WTC11 (cell line): Measurements from ENCODE around the gene AQP2.

ENCODE experiments used
- CBFB ChIP-seq: sonication (generic); formaldehyde crosslinking; IDR thresholded peaks from 2 replicates; pipeline ENCODE4 v1.8.1; 2022; ENCODE audit warnings: mild to moderate bottlenecking, low read depth, missing genetic modification reagents
- GABPB1 ChIP-seq: sonication (generic); formaldehyde crosslinking; IDR thresholded peaks from 2 replicates; pipeline ENCODE4 v1.8.1; 2023; ENCODE audit warnings: mild to moderate bottlenecking, missing genetic modification reagents
- NR1H2 ChIP-seq: sonication (generic); formaldehyde crosslinking; IDR thresholded peaks from 2 replicates; pipeline ENCODE4 v1.9.0; 2021; ENCODE audit warnings: mild to moderate bottlenecking, moderate library complexity, missing genetic modification reagents
- NR2C2 ChIP-seq: sonication (generic); formaldehyde crosslinking; IDR thresholded peaks from 2 replicates; pipeline ENCODE4 v1.8.0; 2022; ENCODE audit warnings: mild to moderate bottlenecking, missing genetic modification reagents
- RORB ChIP-seq: fragments of 250-450 bp; sonication (Bioruptor Pico); IDR thresholded peaks from 2 replicates; pipeline ENCODE4 v1.9.0; 2021; ENCODE audit warnings: mild to moderate bottlenecking
- TCF7 ChIP-seq: sonication (generic); formaldehyde crosslinking; IDR thresholded peaks from 2 replicates; pipeline ENCODE4 v1.8.0; 2022; ENCODE audit warnings: mild to moderate bottlenecking, low read depth, missing genetic modification reagents, moderate library complexity
- ZNF138 ChIP-seq: sonication (generic); formaldehyde crosslinking; conservative IDR thresholded peaks from 2 replicates; pipeline ENCODE4 v1.8.1; 2022; ENCODE audit warnings: mild to moderate bottlenecking, moderate library complexity, missing genetic modification reagents
- ZNF232 ChIP-seq: sonication (generic); formaldehyde crosslinking; IDR thresholded peaks from 2 replicates; pipeline ENCODE4 v1.8.0; 2022; ENCODE audit warnings: mild to moderate bottlenecking, missing genetic modification reagents
- TF ChIP-seq, protein P1 (sequence below): sonication (generic); formaldehyde crosslinking; IDR thresholded peaks from 2 replicates; pipeline ENCODE4 v1.8.0; 2022; ENCODE audit warnings: mild to moderate bottlenecking, missing genetic modification reagents
- TF ChIP-seq, protein P2 (sequence below): fragments of 200-600 bp; IDR thresholded peaks from 2 replicates; pipeline ENCODE4 v1.8.0; 2022; ENCODE audit warnings: antibody characterized with exemption
- TF ChIP-seq, protein P3 (sequence below): sonication (generic); formaldehyde crosslinking; IDR thresholded peaks from 2 replicates; pipeline ENCODE4 v1.8.1; 2023; ENCODE audit warnings: mild to moderate bottlenecking, moderate library complexity, missing genetic modification reagents
- TF ChIP-seq, protein P4 (sequence below): sonication (generic); formaldehyde crosslinking; IDR thresholded peaks from 2 replicates; pipeline ENCODE4 v1.8.1; 2022; ENCODE audit warnings: missing genetic modification reagents, borderline replicate concordance

DNA sequence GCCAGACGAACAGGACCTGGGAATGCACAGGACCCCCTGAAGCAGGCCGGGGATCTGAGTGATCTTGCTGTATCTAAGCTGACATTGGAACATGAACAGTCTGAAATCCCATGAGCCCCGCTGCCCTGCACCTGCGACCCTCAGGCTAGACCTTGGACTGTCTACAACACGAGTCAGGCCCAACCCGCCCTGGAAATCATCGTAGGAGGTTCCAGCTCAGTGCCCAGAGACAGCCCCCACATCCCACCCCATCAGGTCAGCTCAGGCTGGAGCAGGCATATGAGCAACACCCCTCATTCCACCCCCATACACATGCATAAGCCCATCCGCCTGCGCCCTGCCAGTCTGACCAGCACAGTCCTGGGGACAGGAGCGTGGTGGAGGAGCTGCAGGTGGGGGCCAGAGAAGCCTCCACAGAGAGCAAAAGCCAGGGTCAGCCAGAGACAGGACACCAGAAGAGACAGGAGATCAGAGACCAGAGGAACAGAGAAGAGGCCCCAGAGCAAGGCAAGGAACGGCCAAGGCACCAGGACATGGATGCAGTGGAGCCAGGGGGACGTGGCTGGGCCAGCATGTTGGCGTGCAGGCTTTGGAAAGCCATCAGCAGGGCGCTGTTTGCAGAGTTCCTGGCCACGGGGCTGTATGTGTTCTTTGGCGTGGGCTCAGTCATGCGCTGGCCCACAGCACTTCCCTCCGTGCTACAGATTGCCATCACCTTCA is 22.3 kb downstream of the AQP2 start, which contains the start of gene AQP6:
- TF ChIP-seq GABPB1 (CRISPR knock-in tag) (no peak), NR1H2 (no peak), ZNF138 (CRISPR knock-in tag) (no peak), NR2C2 (no peak), CBFB (CRISPR knock-in tag) (no peak), TCF7 (CRISPR knock-in tag) (no peak), RORB (no peak), ZNF232 (no peak)
- TF ChIP-seq, protein P1, sequence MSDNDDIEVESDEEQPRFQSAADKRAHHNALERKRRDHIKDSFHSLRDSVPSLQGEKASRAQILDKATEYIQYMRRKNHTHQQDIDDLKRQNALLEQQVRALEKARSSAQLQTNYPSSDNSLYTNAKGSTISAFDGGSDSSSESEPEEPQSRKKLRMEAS: no peak
- TF ChIP-seq, protein P2, sequence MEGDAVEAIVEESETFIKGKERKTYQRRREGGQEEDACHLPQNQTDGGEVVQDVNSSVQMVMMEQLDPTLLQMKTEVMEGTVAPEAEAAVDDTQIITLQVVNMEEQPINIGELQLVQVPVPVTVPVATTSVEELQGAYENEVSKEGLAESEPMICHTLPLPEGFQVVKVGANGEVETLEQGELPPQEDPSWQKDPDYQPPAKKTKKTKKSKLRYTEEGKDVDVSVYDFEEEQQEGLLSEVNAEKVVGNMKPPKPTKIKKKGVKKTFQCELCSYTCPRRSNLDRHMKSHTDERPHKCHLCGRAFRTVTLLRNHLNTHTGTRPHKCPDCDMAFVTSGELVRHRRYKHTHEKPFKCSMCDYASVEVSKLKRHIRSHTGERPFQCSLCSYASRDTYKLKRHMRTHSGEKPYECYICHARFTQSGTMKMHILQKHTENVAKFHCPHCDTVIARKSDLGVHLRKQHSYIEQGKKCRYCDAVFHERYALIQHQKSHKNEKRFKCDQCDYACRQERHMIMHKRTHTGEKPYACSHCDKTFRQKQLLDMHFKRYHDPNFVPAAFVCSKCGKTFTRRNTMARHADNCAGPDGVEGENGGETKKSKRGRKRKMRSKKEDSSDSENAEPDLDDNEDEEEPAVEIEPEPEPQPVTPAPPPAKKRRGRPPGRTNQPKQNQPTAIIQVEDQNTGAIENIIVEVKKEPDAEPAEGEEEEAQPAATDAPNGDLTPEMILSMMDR: no peak
- TF ChIP-seq, protein P3, sequence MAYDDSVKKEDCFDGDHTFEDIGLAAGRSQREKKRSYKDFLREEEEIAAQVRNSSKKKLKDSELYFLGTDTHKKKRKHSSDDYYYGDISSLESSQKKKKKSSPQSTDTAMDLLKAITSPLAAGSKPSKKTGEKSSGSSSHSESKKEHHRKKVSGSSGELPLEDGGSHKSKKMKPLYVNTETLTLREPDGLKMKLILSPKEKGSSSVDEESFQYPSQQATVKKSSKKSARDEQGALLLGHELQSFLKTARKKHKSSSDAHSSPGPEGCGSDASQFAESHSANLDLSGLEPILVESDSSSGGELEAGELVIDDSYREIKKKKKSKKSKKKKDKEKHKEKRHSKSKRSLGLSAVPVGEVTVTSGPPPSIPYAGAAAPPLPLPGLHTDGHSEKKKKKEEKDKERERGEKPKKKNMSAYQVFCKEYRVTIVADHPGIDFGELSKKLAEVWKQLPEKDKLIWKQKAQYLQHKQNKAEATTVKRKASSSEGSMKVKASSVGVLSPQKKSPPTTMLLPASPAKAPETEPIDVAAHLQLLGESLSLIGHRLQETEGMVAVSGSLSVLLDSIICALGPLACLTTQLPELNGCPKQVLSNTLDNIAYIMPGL (CRISPR knock-in tag): no peak
- TF ChIP-seq, protein P4, sequence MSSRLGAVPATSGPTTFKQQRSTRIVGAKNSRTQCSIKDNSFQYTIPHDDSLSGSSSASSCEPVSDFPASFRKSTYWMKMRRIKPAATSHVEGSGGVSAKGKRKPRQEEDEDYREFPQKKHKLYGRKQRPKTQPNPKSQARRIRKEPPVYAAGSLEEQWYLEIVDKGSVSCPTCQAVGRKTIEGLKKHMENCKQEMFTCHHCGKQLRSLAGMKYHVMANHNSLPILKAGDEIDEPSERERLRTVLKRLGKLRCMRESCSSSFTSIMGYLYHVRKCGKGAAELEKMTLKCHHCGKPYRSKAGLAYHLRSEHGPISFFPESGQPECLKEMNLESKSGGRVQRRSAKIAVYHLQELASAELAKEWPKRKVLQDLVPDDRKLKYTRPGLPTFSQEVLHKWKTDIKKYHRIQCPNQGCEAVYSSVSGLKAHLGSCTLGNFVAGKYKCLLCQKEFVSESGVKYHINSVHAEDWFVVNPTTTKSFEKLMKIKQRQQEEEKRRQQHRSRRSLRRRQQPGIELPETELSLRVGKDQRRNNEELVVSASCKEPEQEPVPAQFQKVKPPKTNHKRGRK: no peak
